ENCODE measurements around the gene UTP15.

The UTP15 gene

GRCh38 chr5:73623901-73624404 is 58.4 kb downstream of the UTP15 start:
- DNase-seq (ENCODE audit: low read depth): no peak

- no peak for DNase-seq (ENCODE audit: low read depth)
Measured at GRCh38 chr5:73624888-73625287, 59.3 kb downstream of the UTP15 start.

- no peak for DNase-seq (ENCODE audit: low read depth)
Measured at GRCh38 chr5:73625372-73625943, 59.9 kb downstream of the UTP15 start.

GRCh38 chr5:73625944-73626811 is 60.6 kb downstream of the UTP15 start, which contains the start of gene ARHGEF28:
Gene ARHGEF28 (plus strand): TSS chr5:73626196. CDS start chr5:73684852, 58,656 bp downstream.
- DNase-seq (ENCODE audit: low read depth): no peak

GRCh38 chr5:73626814-73627313 is 61.3 kb downstream of the UTP15 start:
- no peak for DNase-seq (ENCODE audit: low read depth)

- no peak for DNase-seq (ENCODE audit: low read depth)
Measured at GRCh38 chr5:73629456-73629855, 63.9 kb downstream of the UTP15 start.

GRCh38 chr5:73630765-73631164 is 65.2 kb downstream of the UTP15 start:
- DNase-seq (ENCODE audit: low read depth): no peak

GRCh38 chr5:73631500-73631899 is 66.0 kb downstream of the UTP15 start:
- no peak for DNase-seq (ENCODE audit: low read depth)
